Activated CD4-positive, alpha-beta T cell treated with anti-CD3 and anti-CD28 coated beads, Interleukin-2, amount 50 U/mL, for 1 hour (primary cell): ENCODE data around the gene UTF1.

ENCODE experiments used
- DNase-seq: peaks from one replicate; pipeline ENCODE4 v3.0.0-alpha.2; 2020

UTF1 gene

GRCh38 chr10:133281084-133281483 is 51.1 kb downstream of the UTF1 start:
- DNase-seq = no peak
